ENCODE results near the gene INPP5F. TPM values are rescaled to one million over a fixed set of nuclear protein-coding genes. Genes with fewer than 3 reads are reported as not detected.

INPP5F gene
- total and polyA plus RNA-seq, 2 of the 13 experiments (the other 11 are each of a cell fraction or from before 2014, with no cell fraction given), result 12.5 to 15.7 TPM

DNA sequence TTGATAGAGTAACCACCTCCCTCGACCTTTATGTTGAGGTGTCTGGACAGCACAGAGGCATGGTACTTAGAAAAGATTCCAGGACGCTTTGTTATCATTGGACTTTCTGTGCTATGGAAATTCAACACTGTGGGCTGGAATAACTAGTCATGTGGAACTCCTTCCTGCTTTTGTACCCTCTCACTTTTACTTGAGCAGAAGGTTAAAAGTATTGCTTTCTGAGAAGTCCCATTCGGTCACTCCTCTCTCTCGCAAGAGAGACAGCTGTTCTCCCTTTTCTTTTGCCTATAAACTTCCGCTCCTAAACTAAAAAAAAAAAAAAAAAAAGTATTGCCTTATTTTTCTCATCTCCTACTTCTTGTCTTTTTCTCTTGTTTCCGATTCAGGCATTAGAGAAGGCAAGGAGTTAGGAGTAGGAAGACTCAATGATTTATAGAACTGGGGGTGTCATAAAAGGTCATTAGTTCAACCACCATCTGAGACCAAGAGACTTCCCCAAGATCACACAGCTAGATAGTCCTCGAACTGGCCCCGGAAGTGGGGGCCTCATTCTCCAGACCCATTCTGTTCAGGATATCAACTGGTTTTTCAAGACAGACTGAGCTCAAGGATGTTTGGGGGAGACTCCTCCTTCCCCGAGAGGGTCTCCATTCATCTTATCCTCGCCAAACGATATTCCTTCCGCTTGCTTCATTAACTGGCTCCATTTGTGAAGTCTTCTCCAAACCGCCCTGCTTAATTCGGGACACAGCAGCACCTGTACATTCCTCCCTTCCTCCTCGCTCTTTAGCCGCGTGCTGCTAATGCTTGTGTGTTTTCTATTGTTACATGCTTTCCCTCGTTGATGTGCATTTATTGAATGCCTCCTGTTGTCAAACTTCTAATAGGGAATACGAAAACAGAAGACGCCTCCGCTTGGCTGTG, 995 bp upstream of the INPP5F start (continued):
- TF ChIP-seq, protein P1, sequence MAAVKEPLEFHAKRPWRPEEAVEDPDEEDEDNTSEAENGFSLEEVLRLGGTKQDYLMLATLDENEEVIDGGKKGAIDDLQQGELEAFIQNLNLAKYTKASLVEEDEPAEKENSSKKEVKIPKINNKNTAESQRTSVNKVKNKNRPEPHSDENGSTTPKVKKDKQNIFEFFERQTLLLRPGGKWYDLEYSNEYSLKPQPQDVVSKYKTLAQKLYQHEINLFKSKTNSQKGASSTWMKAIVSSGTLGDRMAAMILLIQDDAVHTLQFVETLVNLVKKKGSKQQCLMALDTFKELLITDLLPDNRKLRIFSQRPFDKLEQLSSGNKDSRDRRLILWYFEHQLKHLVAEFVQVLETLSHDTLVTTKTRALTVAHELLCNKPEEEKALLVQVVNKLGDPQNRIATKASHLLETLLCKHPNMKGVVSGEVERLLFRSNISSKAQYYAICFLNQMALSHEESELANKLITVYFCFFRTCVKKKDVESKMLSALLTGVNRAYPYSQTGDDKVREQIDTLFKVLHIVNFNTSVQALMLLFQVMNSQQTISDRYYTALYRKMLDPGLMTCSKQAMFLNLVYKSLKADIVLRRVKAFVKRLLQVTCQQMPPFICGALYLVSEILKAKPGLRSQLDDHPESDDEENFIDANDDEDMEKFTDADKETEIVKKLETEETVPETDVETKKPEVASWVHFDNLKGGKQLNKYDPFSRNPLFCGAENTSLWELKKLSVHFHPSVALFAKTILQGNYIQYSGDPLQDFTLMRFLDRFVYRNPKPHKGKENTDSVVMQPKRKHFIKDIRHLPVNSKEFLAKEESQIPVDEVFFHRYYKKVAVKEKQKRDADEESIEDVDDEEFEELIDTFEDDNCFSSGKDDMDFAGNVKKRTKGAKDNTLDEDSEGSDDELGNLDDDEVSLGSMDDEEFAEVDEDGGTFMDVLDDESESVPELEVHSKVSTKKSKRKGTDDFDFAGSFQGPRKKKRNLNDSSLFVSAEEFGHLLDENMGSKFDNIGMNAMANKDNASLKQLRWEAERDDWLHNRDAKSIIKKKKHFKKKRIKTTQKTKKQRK (IDR thresholded peaks at IDR 0.05; ENCODE audit: low read length), result no peak
- no peak for TF ChIP-seq CBX1 (IDR thresholded peaks at IDR 0.05; ENCODE audit: low read depth)
- no peak for TF ChIP-seq RERE (CRISPR knock-in tag; IDR thresholded peaks at IDR 0.05; ENCODE audit: low read depth)
- TF ChIP-seq ETV5 (CRISPR knock-in tag; IDR thresholded peaks at IDR 0.05; ENCODE audit: borderline replicate concordance), result peak; percentile 52; the same call in 1 of the 2 replicates
- TF ChIP-seq ZNF337 (CRISPR knock-in tag; IDR thresholded peaks at IDR 0.05; ENCODE audit: borderline replicate concordance, low read depth), result peak; percentile 7; the same call in 1 of the 2 replicates
- TF ChIP-seq, protein P2, sequence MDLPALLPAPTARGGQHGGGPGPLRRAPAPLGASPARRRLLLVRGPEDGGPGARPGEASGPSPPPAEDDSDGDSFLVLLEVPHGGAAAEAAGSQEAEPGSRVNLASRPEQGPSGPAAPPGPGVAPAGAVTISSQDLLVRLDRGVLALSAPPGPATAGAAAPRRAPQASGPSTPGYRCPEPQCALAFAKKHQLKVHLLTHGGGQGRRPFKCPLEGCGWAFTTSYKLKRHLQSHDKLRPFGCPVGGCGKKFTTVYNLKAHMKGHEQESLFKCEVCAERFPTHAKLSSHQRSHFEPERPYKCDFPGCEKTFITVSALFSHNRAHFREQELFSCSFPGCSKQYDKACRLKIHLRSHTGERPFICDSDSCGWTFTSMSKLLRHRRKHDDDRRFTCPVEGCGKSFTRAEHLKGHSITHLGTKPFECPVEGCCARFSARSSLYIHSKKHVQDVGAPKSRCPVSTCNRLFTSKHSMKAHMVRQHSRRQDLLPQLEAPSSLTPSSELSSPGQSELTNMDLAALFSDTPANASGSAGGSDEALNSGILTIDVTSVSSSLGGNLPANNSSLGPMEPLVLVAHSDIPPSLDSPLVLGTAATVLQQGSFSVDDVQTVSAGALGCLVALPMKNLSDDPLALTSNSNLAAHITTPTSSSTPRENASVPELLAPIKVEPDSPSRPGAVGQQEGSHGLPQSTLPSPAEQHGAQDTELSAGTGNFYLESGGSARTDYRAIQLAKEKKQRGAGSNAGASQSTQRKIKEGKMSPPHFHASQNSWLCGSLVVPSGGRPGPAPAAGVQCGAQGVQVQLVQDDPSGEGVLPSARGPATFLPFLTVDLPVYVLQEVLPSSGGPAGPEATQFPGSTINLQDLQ (CRISPR knock-in tag; IDR thresholded peaks at IDR 0.05), result no peak
- TF ChIP-seq ZSCAN20 (CRISPR knock-in tag; IDR thresholded peaks at IDR 0.05; ENCODE audit: borderline replicate concordance), result no peak
- peak; percentile 50; the same call in 1 of the 2 replicates for TF ChIP-seq TFAP4 (IDR thresholded peaks at IDR 0.05; ENCODE audit: borderline replicate concordance, low read depth)
- TF ChIP-seq KLF12 (CRISPR knock-in tag; IDR thresholded peaks at IDR 0.05; ENCODE audit: borderline replicate concordance), result 0 out of 2 replicates have a peak, but pooled peaks have one; percentile 6
- no peak for TF ChIP-seq MLLT10 (CRISPR knock-in tag; IDR thresholded peaks at IDR 0.05)
- peak; percentile 6; the same call in 1 of the 2 replicates for TF ChIP-seq SP2 (CRISPR knock-in tag; IDR thresholded peaks at IDR 0.05)
- TF ChIP-seq ZNF362 (CRISPR knock-in tag; IDR thresholded peaks at IDR 0.05; ENCODE audit: borderline replicate concordance), result peak; percentile 27; the same call in 1 of the 2 replicates
